ENCODE data around the gene ANG.

Gene ANG

GRCh38 chr14:20682127-20682434 lies 6.5 kb upstream of the ANG start:
- H3K27me3 Mint-ChIP-seq: peaks cover 5% of the 10 kb centered on the region

GRCh38 chr14:20682435-20683124 lies 6.0 kb upstream of the ANG start:
- Mint-ChIP-seq H3K4me3 (no peak overlapping the region), H3K27me3 (peaks cover 8% of the 10 kb centered on the region)

More at GRCh38 chr14:20682127-20682434, 6.5 kb upstream of the ANG start:
- Mint-ChIP-seq H3K27ac (no peak overlapping the region), H3K4me3 (no peak overlapping the region), H3K9me3 (no peaks in the 10 kb centered on the region), H3K36me3 (no peaks in the 10 kb centered on the region), H3K4me1 (peaks cover 31% of the 10 kb centered on the region)
- DNase-seq: no peak
- CTCF ChIA-PET: interaction anchor here (0.9 to 5.2 kb wide), 9 partner anchors 9 to 339 kb away, joined by 3 to 56 read pairs (median 13); partner anchors contain the start of genes PARP2 and PIP4P1

GRCh38 chr14:20683125-20683890 lies 5.3 kb upstream of the ANG start:
- Mint-ChIP-seq H3K27me3 (peaks cover 8% of the 10 kb centered on the region), H3K4me1 (peaks cover 31% of the 10 kb centered on the region), H3K27ac (no peak overlapping the region), H3K4me3 (no peak overlapping the region), H3K36me3 (no peaks in the 10 kb centered on the region), H3K9me3 (no peaks in the 10 kb centered on the region)
- peak; percentile 77 for DNase-seq
- CTCF ChIA-PET: interaction anchor here (1.0 to 5.2 kb wide), 10 partner anchors 8 to 287 kb away, joined by 3 to 37 read pairs (median 12); no protein-coding TSS in a partner anchor

More at GRCh38 chr14:20682435-20683124, 6.0 kb upstream of the ANG start:
- Mint-ChIP-seq H3K36me3 (no peaks in the 10 kb centered on the region), H3K9me3 (no peaks in the 10 kb centered on the region), H3K27ac (no peak overlapping the region), H3K4me1 (peaks cover 31% of the 10 kb centered on the region)
- peak; percentile 78 for DNase-seq
- CTCF ChIA-PET: interaction anchor here (0.9 to 5.2 kb wide), 11 partner anchors 9 to 339 kb away, joined by 4 to 56 read pairs (median 15); partner anchors contain the start of genes PARP2 and PIP4P1

GRCh38 chr14:20683891-20684661 lies 4.5 kb upstream of the ANG start, which contains the start of gene RNASE4:
TSS of gene RNASE4 (plus strand) at chr14:20684560. CDS start at chr14:20699372, 14,812 bp downstream.
- DNase-seq: peak; percentile 81
- CTCF ChIA-PET: interaction anchor here (0.9 to 5.0 kb wide), 14 partner anchors 13 to 287 kb away, joined by 3 to 37 read pairs (median 6); no protein-coding TSS in a partner anchor
- Mint-ChIP-seq H3K4me1 (peaks cover 31% of the 10 kb centered on the region), H3K9me3 (no peaks in the 10 kb centered on the region), H3K36me3 (no peaks in the 10 kb centered on the region), H3K27ac (peak within 1 kb of the TSS; percentile 42), H3K4me3 (no peak within 1 kb of the TSS), H3K27me3 (peaks cover 8% of the 10 kb centered on the region)

- no peaks in the 10 kb centered on the region for H3K9me3 Mint-ChIP-seq
- H3K4me1 Mint-ChIP-seq: peaks cover 26% of the 10 kb centered on the region
- H3K36me3 Mint-ChIP-seq: no peaks in the 10 kb centered on the region
- peak overlapping the region; percentile 42 for H3K27ac Mint-ChIP-seq
- DNase-seq: no peak
- H3K4me3 Mint-ChIP-seq: no peak overlapping the region
- H3K27me3 Mint-ChIP-seq: peaks cover 8% of the 10 kb centered on the region
- CTCF ChIA-PET: interaction anchor here (0.9 to 5.0 kb wide), 11 partner anchors 12 to 286 kb away, joined by 3 to 37 read pairs (median 7); no protein-coding TSS in a partner anchor
Measured at GRCh38 chr14:20684662-20685456, 3.7 kb upstream of the ANG start.

GRCh38 chr14:20686386-20687143 lies 2.0 kb upstream of the ANG start:
- no peaks in the 10 kb centered on the region for H3K36me3 Mint-ChIP-seq
- DNase-seq: no peak
- peaks cover 17% of the 10 kb centered on the region for H3K4me1 Mint-ChIP-seq
- no peaks in the 10 kb centered on the region for H3K9me3 Mint-ChIP-seq
- CTCF ChIA-PET: interaction anchor here (1.0 to 3.1 kb wide), 4 partner anchors 21 to 55 kb away, joined by 3 to 14 read pairs (median 3); no protein-coding TSS in a partner anchor
- peaks cover 8% of the 10 kb centered on the region for H3K27me3 Mint-ChIP-seq
- no peak overlapping the region for H3K4me3 Mint-ChIP-seq
- no peak overlapping the region for H3K27ac Mint-ChIP-seq

GRCh38 chr14:20687362-20688166 lies 1.0 kb upstream of the ANG start:
- CTCF ChIA-PET: interaction anchor here (1.0 to 3.1 kb wide), 3 partner anchors 24 to 56 kb away, joined by 3 to 14 read pairs (median 4); no protein-coding TSS in a partner anchor
- H3K27ac Mint-ChIP-seq: no peak overlapping the region

GRCh38 chr14:20690848-20691640 lies 2.5 kb downstream of the ANG start:
- no peak overlapping the region for H3K4me3 Mint-ChIP-seq
- H3K27ac Mint-ChIP-seq: no peak overlapping the region

More at GRCh38 chr14:20687362-20688166, 1.0 kb upstream of the ANG start:
- Mint-ChIP-seq H3K4me1 (peaks cover 17% of the 10 kb centered on the region), H3K36me3 (no peaks in the 10 kb centered on the region), H3K27me3 (peaks cover 8% of the 10 kb centered on the region), H3K9me3 (no peaks in the 10 kb centered on the region), H3K4me3 (no peak overlapping the region)
- DNase-seq: no peak

GRCh38 chr14:20692116-20692751 lies 3.7 kb downstream of the ANG start:
- no peaks in the 10 kb centered on the region for H3K9me3 Mint-ChIP-seq

More at GRCh38 chr14:20690848-20691640, 2.5 kb downstream of the ANG start:
- CTCF ChIA-PET: interaction anchor here (0.7 to 3.4 kb wide), 25 partner anchors 9 to 364 kb away, joined by 3 to 51 read pairs (median 4); no protein-coding TSS in a partner anchor
- peak; percentile 54 for DNase-seq
- no peaks in the 10 kb centered on the region for H3K9me3 Mint-ChIP-seq
- peaks cover 7% of the 10 kb centered on the region for H3K4me1 Mint-ChIP-seq
- H3K36me3 Mint-ChIP-seq: no peaks in the 10 kb centered on the region
- peaks cover 3% of the 10 kb centered on the region for H3K27me3 Mint-ChIP-seq

GRCh38 chr14:20696764-20697163 lies 8.2 kb downstream of the ANG start:
- H3K27me3 Mint-ChIP-seq: peaks cover 12% of the 10 kb centered on the region
- H3K4me3 Mint-ChIP-seq: no peak overlapping the region
- no peaks in the 10 kb centered on the region for H3K4me1 Mint-ChIP-seq
- no peak overlapping the region for H3K27ac Mint-ChIP-seq
- CTCF ChIA-PET: interaction anchor here (0.6 to 3.7 kb wide), 20 partner anchors 13 to 275 kb away, joined by 3 to 38 read pairs (median 4); partner anchors contain the start of genes RNASE4 and RNASE6
- DNase-seq: no peak
- no peaks in the 10 kb centered on the region for H3K9me3 Mint-ChIP-seq
- no peaks in the 10 kb centered on the region for H3K36me3 Mint-ChIP-seq

More at GRCh38 chr14:20692116-20692751, 3.7 kb downstream of the ANG start:
- CTCF ChIA-PET: interaction anchor here (0.8 to 3.4 kb wide), 13 partner anchors 10 to 365 kb away, joined by 3 to 51 read pairs (median 9); no protein-coding TSS in a partner anchor
- Mint-ChIP-seq H3K4me3 (no peak overlapping the region), H3K27ac (no peak overlapping the region), H3K36me3 (no peaks in the 10 kb centered on the region), H3K27me3 (peaks cover 2% of the 10 kb centered on the region), H3K4me1 (peaks cover 7% of the 10 kb centered on the region)
- no peak for DNase-seq

All from activated naive CD4-positive, alpha-beta T cell treated with anti-CD3 and anti-CD28 coated beads, Interleukin-2, amount 10 ng/mL, durations not matched to agents 7 days and 5 days (primary cell).